Measurements from ENCODE around the gene GLI3.

DNA sequence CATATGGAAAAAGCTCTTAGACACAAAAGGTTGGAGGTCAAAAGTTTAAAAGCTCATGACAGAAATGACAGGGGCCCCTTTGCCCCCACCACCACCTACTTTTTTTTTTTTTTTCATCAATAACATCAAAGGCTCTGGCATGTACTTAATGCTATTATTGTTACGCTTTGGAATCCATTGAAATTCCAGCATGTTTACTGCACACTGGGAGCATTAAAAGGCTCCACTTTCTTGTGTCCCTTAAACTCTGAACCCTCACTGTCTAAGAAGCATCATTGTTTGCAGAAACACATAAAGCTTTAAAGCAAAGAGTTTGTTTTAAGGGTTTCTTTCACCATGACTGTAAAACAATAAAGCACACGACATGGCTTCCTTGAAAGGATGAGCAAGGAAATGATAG, 149.4 kb downstream of the GLI3 start:
- TF ChIP-seq ZNF317 (CRISPR knock-in tag; IDR thresholded peaks at IDR 0.05; ENCODE audit: borderline replicate concordance, low read depth) = no peak
- no peak for TF ChIP-seq ETV6 (CRISPR knock-in tag; IDR thresholded peaks at IDR 0.05)
- TF ChIP-seq, protein P1, sequence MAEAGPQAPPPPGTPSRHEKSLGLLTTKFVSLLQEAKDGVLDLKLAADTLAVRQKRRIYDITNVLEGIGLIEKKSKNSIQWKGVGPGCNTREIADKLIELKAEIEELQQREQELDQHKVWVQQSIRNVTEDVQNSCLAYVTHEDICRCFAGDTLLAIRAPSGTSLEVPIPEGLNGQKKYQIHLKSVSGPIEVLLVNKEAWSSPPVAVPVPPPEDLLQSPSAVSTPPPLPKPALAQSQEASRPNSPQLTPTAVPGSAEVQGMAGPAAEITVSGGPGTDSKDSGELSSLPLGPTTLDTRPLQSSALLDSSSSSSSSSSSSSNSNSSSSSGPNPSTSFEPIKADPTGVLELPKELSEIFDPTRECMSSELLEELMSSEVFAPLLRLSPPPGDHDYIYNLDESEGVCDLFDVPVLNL (CRISPR knock-in tag; IDR thresholded peaks at IDR 0.05; ENCODE audit: borderline replicate concordance, low read depth) = no peak
- TF ChIP-seq, protein P2, sequence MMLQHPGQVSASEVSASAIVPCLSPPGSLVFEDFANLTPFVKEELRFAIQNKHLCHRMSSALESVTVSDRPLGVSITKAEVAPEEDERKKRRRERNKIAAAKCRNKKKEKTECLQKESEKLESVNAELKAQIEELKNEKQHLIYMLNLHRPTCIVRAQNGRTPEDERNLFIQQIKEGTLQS (CRISPR knock-in tag; conservative IDR thresholded peaks at IDR 0.05) = no peak
- no peak for TF ChIP-seq SMAD3 (CRISPR knock-in tag; IDR thresholded peaks at IDR 0.05; ENCODE audit: borderline replicate concordance)
- TF ChIP-seq ELF4 (CRISPR knock-in tag; IDR thresholded peaks at IDR 0.05; ENCODE audit: low read depth) = no peak
- TF ChIP-seq, protein P3, sequence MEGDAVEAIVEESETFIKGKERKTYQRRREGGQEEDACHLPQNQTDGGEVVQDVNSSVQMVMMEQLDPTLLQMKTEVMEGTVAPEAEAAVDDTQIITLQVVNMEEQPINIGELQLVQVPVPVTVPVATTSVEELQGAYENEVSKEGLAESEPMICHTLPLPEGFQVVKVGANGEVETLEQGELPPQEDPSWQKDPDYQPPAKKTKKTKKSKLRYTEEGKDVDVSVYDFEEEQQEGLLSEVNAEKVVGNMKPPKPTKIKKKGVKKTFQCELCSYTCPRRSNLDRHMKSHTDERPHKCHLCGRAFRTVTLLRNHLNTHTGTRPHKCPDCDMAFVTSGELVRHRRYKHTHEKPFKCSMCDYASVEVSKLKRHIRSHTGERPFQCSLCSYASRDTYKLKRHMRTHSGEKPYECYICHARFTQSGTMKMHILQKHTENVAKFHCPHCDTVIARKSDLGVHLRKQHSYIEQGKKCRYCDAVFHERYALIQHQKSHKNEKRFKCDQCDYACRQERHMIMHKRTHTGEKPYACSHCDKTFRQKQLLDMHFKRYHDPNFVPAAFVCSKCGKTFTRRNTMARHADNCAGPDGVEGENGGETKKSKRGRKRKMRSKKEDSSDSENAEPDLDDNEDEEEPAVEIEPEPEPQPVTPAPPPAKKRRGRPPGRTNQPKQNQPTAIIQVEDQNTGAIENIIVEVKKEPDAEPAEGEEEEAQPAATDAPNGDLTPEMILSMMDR (IDR thresholded peaks at IDR 0.05) = no peak
- TF ChIP-seq, protein P4, sequence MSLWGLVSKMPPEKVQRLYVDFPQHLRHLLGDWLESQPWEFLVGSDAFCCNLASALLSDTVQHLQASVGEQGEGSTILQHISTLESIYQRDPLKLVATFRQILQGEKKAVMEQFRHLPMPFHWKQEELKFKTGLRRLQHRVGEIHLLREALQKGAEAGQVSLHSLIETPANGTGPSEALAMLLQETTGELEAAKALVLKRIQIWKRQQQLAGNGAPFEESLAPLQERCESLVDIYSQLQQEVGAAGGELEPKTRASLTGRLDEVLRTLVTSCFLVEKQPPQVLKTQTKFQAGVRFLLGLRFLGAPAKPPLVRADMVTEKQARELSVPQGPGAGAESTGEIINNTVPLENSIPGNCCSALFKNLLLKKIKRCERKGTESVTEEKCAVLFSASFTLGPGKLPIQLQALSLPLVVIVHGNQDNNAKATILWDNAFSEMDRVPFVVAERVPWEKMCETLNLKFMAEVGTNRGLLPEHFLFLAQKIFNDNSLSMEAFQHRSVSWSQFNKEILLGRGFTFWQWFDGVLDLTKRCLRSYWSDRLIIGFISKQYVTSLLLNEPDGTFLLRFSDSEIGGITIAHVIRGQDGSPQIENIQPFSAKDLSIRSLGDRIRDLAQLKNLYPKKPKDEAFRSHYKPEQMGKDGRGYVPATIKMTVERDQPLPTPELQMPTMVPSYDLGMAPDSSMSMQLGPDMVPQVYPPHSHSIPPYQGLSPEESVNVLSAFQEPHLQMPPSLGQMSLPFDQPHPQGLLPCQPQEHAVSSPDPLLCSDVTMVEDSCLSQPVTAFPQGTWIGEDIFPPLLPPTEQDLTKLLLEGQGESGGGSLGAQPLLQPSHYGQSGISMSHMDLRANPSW (CRISPR knock-in tag; conservative IDR thresholded peaks at IDR 0.05; ENCODE audit: low read depth) = no peak
- no peak for TF ChIP-seq ZNF138 (CRISPR knock-in tag; conservative IDR thresholded peaks at IDR 0.05)
- no peak for TF ChIP-seq FOXK1 (CRISPR knock-in tag; IDR thresholded peaks at IDR 0.05)

All from WTC11 (cell line).